ENCODE measurements around the gene FEV. TPM values are rescaled to one million over a fixed set of nuclear protein-coding genes. Genes with fewer than 3 reads are reported as not detected.

FEV gene
- total RNA-seq (not detected), polyA plus RNA-seq (not detected)
- long read RNA-seq, donor 1 = 0 reads
- long read RNA-seq, donor 2, partial matches to known transcripts = 0 of 1 reads
- long read RNA-seq, donor 2, other reads (novel, unspliced or antisense) = 0 of 1 reads

- Histone ChIP-seq H3K36me3 (no peaks in the 10 kb centered on the region), H3K27ac (no peak within 1 kb of the TSS), H3K27me3 (replicated peaks in 1 of 7) (peaks cover 19 to 100% (median 97%) of the 10 kb centered on the region in 7 donors), H3K9me3 (no peaks in the 10 kb centered on the region), H3K4me1 (peaks cover 28 to 59% (median 48%) of the 10 kb centered on the region in 6 donors), H3K4me3 (peak within 1 kb of the TSS in 5 of 8 donors; percentile 3 to 37 (median 10))
- no peak for TF ChIP-seq CTCF (IDR thresholded peaks at IDR 0.05 in 8 of 11, conservative IDR thresholded peaks at IDR 0.05 in 3 of 11)
- TF ChIP-seq POLR2A (IDR thresholded peaks at IDR 0.05) = no peak
- TF ChIP-seq POLR2AphosphoS5 (IDR thresholded peaks at IDR 0.05) = no peak
- WGBS, 5 donors = 1 to 2% (median 1%) methylated on average over 17 to 32 of the region's 32 CpGs
- intact Hi-C loops (cut with DNase I; ENCODE audit: low total_unique reads) = no loop called here
- no peak for DNase-seq
Measured at GRCh38 chr2:218985021-218985324, at the start of gene FEV. Gene FEV (minus strand): TSS chr2:218985184. CDS start chr2:218985075, 109 bp downstream.

GRCh38 chr2:219032051-219032745 lies 47.2 kb upstream of the FEV start:
- Histone ChIP-seq H3K27me3 (replicated peaks in 1 of 7) (peaks cover 0 to 82% (median 12%) of the 10 kb centered on the region in 7 donors), H3K36me3 (no peaks in the 10 kb centered on the region), H3K9me3 (no peaks in the 10 kb centered on the region), H3K4me3 (no peak overlapping the region), H3K27ac (no peak overlapping the region), H3K4me1 (no peaks in the 10 kb centered on the region)
- intact Hi-C loops (cut with DNase I; ENCODE audit: low total_unique reads) = no loop called here
- peak; percentile 32 for DNase-seq
- TF ChIP-seq CTCF (IDR thresholded peaks at IDR 0.05 in 8 of 11, conservative IDR thresholded peaks at IDR 0.05 in 3 of 11) (no peak), POLR2AphosphoS5 (IDR thresholded peaks at IDR 0.05) (no peak), POLR2A (IDR thresholded peaks at IDR 0.05) (no peak)
- WGBS, 5 donors = 78 to 89% (median 84%) methylated on average over 21 to 23 of the region's 23 CpGs

GRCh38 chr2:219031005-219031738 lies 46.2 kb upstream of the FEV start:
- intact Hi-C loops (cut with DNase I; ENCODE audit: low total_unique reads) = no loop called here
- Histone ChIP-seq H3K4me1 (no peaks in the 10 kb centered on the region), H3K27ac (no peak overlapping the region), H3K4me3 (no peak overlapping the region), H3K27me3 (replicated peaks in 1 of 7) (peaks cover 0 to 72% (median 12%) of the 10 kb centered on the region in 7 donors), H3K36me3 (no peaks in the 10 kb centered on the region), H3K9me3 (no peaks in the 10 kb centered on the region)
- 77 to 84% (median 79%) methylated on average over 10 to 21 of the region's 21 CpGs for WGBS, 5 donors
- no peak for DNase-seq
- TF ChIP-seq CTCF (IDR thresholded peaks at IDR 0.05 in 8 of 11, conservative IDR thresholded peaks at IDR 0.05 in 3 of 11) = no peak
- no peak for TF ChIP-seq POLR2A (IDR thresholded peaks at IDR 0.05)
- no peak for TF ChIP-seq POLR2AphosphoS5 (IDR thresholded peaks at IDR 0.05)
